ENCODE results near the gene MARS2. TPM values are rescaled to one million over a fixed set of nuclear protein-coding genes. Genes with fewer than 3 reads are reported as not detected.
"Not testable (repeated sequence)": the region's sequence is repeated elsewhere in the genome, so short reads cannot be mapped to it uniquely, and the experiment has no call there.

Gene MARS2
- polyA plus RNA-seq, 3 donors: 7.0 to 8.0 (median 7.8) TPM

DNA sequence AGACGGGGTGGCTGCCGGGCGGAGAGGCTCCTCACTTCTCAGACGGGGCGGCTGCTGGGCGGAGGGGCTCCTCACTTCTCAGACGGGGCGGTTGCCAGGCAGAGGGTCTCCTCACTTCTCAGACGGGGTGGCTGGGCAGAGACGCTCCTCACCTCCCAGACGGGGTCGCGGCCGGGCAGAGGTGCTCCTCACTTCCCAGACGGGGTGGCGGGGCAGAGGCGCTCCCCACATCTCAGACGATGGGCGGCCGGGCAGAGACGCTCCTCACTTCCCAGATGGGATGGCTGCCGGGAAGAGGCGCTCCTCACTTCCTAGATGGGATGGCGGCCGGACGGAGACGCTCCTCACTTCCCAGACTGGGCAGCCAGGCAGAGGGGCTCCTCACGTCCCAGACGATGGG lies 8.6 kb upstream of the MARS2 start:
- not testable (repeated sequence) for DNase-seq (ENCODE audit: extremely low read depth in 1 of 11, low read depth in 9 of 11, low spot score in 4 of 11)

DNA sequence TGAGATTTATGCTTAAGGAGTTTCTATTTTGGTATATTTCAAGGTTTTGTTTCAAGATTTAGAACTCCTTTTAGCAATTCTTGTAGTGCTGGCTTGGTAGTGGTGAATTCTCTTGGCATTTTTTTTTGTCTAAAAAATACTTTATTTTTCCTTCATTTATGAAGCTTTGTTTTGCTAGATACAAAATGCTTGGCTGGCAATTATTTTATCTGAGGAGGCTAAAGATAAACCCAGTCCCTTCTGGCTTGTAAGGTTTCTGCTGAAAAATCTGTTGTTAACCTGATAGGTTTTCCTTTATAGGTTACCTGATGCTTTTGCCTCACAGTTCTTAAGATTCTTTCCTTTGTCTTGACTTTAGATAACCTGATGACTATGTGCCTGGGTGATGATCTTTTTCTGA lies 5.4 kb upstream of the MARS2 start:
- not testable (repeated sequence) for DNase-seq (ENCODE audit: extremely low read depth in 1 of 11, low read depth in 9 of 11, low spot score in 4 of 11)

DNA sequence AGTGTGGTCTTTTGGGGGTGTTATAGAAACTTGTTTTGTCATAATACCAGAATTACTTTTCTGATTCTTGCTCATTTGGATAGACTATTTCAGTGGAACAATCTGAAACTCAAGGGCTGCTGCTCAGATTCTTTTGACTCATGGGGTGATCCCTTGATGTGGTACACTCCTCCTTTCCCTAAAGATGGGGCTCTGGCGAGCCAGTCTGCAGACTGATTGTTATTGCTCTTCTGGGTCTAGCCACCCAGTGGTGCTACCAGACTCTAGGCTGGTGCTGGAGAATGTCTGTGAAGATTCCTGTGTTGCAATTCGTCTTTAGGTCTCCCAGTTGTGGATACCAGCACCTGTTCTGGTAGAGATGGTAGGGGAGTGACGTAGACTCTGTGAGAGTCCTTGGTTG lies 4.2 kb upstream of the MARS2 start:
- no peak for DNase-seq (ENCODE audit: extremely low read depth in 1 of 11, low read depth in 9 of 11, low spot score in 4 of 11)

DNA sequence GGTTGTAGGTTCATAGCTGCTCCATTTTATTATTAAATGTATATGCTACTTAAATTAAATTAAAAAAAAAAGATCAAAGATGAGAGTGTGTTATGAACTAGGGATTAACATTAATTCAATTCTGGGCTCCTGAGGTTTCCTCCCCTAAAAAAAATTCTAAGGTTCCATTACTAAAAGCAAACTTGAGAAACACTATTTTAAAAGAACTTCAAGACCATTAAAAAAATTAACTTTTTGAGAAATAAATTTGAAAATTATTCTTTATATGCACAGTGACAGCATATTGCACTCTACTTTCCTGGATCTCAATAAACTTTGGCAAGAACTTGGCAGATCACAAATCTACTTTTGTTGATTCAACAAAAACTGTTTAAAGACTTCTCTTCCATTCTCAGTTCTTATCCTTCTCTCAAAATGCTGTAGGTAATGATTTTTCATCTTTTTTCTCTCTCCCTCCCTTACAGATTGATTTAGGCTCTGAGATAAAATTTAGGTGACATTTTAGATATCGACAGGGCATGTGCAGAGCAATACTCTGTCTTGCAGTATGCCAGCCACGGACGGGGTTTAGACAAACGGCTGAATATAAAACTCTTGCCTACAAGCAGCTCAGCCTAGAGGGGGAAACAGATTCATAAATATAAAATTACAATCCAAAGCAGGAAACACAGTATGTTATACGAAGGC lies 592 bp upstream of the MARS2 start:
- no peak for DNase-seq (ENCODE audit: extremely low read depth in 1 of 11, low read depth in 9 of 11, low spot score in 4 of 11)

DNA sequence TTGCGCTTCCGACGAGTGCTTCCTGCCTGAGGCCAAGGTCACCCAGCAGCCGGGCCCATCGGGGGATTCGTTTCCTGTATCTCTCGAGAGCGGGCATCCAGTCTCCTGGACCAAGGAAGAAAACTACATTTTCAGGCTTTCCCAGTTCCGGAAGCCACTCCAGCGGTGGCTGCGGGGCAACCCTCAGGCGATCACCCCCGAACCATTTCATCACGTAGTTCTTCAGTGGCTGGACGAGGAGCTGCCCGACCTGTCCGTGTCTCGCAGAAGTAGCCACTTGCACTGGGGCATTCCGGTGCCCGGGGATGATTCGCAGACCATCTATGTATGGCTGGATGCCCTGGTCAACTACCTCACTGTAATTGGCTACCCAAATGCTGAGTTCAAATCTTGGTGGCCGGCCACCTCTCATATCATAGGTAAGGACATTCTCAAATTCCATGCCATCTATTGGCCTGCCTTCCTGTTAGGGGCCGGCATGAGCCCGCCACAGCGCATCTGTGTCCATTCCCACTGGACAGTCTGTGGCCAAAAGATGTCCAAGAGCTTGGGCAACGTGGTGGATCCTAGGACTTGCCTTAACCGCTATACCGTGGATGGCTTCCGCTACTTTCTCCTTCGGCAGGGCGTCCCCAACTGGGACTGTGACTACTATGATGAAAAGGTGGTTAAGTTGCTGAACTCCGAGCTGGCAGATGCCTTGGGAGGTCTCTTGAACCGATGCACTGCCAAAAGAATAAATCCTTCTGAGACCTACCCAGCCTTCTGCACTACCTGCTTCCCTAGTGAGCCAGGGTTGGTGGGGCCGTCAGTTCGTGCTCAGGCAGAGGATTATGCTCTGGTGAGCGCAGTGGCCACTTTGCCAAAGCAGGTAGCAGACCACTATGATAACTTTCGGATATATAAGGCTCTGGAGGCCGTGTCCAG lies 1.0 kb downstream of the MARS2 start:
- no peak for DNase-seq (ENCODE audit: extremely low read depth in 1 of 11, low read depth in 9 of 11, low spot score in 4 of 11)

DNA sequence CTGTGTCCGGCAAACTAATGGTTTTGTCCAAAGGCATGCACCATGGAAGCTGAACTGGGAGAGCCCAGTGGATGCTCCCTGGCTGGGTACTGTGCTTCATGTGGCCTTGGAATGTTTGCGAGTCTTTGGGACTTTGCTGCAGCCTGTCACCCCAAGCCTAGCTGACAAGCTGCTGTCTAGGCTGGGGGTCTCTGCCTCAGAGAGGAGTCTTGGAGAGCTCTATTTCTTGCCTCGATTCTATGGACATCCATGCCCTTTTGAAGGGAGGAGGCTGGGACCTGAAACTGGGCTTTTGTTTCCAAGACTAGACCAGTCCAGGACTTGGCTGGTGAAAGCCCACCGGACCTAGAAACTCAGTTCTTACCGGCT lies 1.7 kb downstream of the MARS2 start:
- DNase-seq (ENCODE audit: extremely low read depth in 1 of 11, low read depth in 9 of 11, low spot score in 4 of 11): no peak

DNA sequence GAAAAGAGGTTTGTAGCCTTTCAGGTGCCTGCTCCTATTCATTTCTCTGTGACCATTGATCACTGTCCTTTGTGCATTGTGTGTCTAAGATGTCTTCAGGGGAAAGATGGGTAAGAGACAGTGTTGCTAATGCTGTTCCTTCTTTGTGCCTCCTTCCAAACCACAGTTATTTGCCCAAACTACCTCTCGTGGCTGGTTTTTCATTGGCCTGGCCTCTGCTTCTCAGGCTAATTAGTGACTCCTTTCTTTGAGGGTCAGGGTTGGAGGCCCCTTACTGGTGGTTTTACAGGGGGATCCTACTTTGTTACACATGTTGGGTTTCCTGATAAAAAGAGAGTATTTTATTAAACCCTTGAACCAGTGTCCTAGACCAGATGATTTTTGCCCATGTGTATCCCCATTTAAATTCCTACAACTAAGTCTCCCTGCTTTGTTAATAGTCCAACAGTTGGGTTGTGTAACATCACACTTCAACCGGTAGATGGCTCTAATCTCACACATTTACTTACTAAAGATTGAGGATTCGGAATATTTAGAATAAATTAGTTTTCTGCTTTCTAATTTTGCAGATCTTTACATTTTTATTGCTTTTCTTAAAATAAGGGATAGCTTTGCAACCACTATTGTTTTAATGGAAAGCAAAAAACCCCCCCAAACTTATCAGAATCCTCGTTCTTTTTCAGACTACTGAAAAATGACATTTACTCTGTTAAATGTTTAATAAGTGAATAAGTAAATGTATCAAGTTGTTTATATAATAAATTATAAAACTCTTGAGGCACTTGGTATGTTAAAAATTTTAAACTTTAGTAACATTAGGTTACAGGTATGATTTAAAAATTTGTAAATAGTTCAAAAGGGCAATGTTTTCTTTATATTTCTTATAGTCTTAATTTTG lies 2.4 kb downstream of the MARS2 start:
- peak in 3 of 11 donors; percentile 6 to 22 (median 17) for DNase-seq (ENCODE audit: extremely low read depth in 1 of 11, low read depth in 9 of 11, low spot score in 4 of 11)

DNA sequence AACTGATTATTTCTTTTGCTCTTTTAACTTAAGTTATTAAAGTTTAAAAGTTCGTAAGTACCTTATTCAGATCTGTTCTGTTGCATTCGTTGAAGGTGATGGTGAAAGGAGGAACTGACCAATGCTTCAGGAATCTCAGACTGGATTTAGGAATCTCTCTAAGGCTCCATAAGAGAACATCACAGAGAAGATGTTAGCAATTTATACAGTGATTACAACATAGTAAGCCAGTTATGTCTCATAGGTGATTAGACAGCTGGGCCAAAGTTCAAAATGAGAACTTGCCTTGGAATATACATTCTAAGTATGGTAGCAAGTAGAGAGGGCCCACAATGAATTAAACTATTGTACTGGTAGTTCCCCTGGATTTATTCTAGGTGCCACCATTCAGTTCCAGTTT lies 3.2 kb downstream of the MARS2 start:
- DNase-seq (ENCODE audit: extremely low read depth in 1 of 11, low read depth in 9 of 11, low spot score in 4 of 11): no peak

- not testable (repeated sequence) for DNase-seq (ENCODE audit: extremely low read depth in 1 of 11, low read depth in 9 of 11, low spot score in 4 of 11)
Measured at GRCh38 chr2:197709140-197709539, 4.0 kb downstream of the MARS2 start.

DNA sequence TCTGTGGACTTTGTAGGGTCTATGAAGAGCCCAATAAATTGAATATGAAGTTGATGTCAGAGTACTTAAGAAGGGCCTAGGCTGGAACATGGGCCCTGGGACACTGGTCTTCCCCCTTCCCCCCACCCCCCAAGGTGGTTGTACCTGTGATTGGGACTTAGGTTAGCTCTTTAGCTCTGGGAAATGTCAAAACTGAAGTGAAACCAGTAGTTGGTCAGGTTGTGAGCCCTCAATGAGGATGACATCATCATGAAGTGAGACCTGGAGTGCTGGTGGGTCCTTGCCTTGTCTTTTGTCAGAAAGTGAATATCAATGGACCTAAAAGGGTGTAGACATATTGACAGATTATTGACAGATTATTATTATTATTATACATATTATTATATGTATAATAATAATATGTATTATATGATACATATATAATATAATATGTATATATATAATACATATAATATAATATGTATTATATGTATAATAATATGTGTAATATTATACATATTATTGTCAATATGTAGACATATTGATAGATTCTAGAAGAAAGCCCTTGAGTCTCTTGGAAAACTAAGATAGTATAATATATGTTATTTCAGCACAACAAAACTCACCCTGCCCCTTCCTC lies 5.4 kb downstream of the MARS2 start:
- DNase-seq (ENCODE audit: extremely low read depth in 1 of 11, low read depth in 9 of 11, low spot score in 4 of 11): no peak

- DNase-seq (ENCODE audit: extremely low read depth in 1 of 11, low read depth in 9 of 11, low spot score in 4 of 11): no peak
Measured at GRCh38 chr2:197711578-197711977, 6.4 kb downstream of the MARS2 start.

DNA sequence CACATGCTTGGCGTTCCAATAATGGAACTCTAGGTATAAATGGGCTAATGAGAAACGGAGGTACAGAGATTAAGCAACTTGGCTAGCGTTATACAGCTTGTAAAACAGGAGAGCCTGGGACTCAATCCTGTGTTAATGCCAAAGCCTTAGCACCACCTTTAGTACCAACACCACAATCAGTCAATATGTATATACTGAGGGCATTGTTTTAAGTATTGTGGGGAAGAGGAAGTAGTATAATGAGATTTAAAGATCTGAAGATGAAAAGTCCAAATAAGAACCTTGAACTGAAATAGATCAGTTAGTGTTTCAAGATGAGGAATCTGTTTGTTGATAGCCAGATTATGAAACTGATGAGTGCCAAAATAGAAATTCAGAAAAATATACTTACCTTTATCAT lies 8.1 kb downstream of the MARS2 start:
- DNase-seq (ENCODE audit: extremely low read depth in 1 of 11, low read depth in 9 of 11, low spot score in 4 of 11): no peak

DNA sequence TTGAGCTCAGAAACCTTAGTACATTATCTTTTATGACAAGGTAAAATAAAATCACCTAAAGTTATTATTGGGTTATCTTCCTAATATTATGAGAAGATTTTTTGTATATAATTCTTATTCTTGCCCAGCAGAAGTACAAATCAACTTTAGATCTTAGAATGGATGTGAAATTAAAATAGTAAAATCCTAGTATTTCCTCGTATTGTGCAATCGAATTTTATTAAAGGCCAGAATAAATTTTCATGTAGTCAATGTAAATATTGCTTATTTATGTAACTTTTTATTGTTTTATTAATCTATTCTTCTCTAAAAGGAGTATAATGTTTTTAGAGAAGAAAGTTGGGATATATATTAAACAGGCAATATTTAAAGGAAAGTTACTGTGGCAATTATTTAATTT lies 12.7 kb downstream of the MARS2 start:
- no peak for DNase-seq (ENCODE audit: extremely low read depth in 1 of 11, low read depth in 9 of 11, low spot score in 4 of 11)

DNA sequence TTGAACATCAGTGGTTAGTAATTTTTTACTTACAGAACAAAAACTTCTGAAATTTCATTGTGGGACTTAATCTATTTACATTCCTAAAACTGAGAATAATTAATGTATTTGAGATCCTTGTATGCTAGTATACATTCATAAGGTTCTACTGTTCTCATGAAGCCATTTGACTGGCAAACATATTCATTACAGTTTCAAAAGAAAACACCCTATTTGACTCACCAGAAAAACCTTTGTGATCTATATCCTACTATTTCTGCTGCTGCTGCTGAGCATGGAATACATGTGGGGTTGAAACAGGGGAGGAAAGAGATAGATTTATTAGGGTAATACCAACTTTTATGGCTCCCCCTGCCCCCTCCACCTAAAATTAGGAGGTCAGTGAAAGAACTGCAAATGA lies 21.8 kb downstream of the MARS2 start:
- DNase-seq (ENCODE audit: extremely low read depth in 1 of 11, low read depth in 9 of 11, low spot score in 4 of 11): no peak

GRCh38 chr2:197728555-197729544 lies 23.7 kb downstream of the MARS2 start:
- DNase-seq (ENCODE audit: extremely low read depth in 1 of 11, low read depth in 9 of 11, low spot score in 4 of 11): not testable (repeated sequence)

DNA sequence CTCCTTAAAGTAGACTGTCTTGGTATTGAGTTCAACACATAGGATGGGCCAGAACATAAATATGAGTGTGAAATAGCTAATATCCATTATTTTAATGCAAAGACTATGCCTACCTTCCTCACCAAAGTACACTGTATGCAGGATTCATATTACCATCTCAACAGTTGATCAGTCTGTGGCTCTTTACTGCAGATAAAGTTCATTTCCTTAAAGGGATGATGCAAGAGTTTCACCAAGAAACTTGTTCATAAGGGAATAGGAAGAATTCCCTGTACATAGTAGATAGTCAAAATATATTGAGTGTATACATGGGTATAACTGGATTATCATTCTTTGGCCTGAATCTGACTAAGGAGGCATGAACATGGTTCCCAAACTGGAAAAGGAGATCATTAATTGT lies 35.0 kb downstream of the MARS2 start:
- DNase-seq (ENCODE audit: extremely low read depth in 1 of 11, low read depth in 9 of 11, low spot score in 4 of 11): no peak
